ENCODE data around the gene SMAD3. TPM values are rescaled to one million over a fixed set of nuclear protein-coding genes. Genes with fewer than 3 reads are reported as not detected.
A peak's percentile ranks its signal among the peaks of the same experiment; 100 is the strongest.
"Not testable (repeated sequence)": the region's sequence is repeated elsewhere in the genome, so short reads cannot be mapped to it uniquely, and the experiment has no call there.

SMAD3 gene
- total RNA-seq, 2 donors from 2014 or later: 13.5 to 47.4 TPM

- DNase-seq (ENCODE audit: low spot score) (no peak), ATAC-seq (no peak)
- Mint-ChIP-seq H3K36me3 (no peaks in the 10 kb centered on the region), H3K4me3 (no peak overlapping the region), H3K4me1 (ENCODE audit: low read depth in 2 of 2) (peaks cover 63 to 69% of the 10 kb centered on the region in 2 donors), H3K27ac (peak overlapping the region; percentile 27 to 66), H3K27me3 (no peaks in the 10 kb centered on the region), H3K9me3 (no peaks in the 10 kb centered on the region)
Measured at GRCh38 chr15:67072442-67072841, 7.0 kb downstream of the SMAD3 start.

DNA sequence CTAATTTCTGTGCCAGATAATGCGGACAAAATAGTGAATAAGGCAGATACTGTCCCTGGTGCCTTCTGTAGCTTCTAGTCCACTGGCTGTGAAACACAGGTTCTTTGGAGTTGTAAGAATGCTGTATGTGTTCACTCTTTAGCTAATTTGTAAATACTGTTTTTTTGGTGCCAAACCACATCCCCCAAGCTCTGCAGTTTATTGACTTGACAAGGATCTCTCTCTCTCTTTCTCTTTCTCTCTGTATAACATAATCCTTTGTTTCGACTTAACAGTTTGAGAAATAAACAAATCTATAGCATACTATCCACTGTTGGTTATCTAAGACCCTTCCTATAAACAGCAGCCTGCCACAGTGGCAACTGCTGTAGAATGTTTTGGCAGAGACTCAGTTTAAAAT is 7.6 kb downstream of the SMAD3 start:
- H3K36me3 Mint-ChIP-seq: no peaks in the 10 kb centered on the region
- DNase-seq (ENCODE audit: low spot score): no peak
- peak overlapping the region; percentile 42 for H3K4me3 Mint-ChIP-seq
- ATAC-seq: peak in 1 of 2 donors; percentile 43
- no peaks in the 10 kb centered on the region for H3K9me3 Mint-ChIP-seq
- H3K27me3 Mint-ChIP-seq: no peaks in the 10 kb centered on the region
- peaks cover 63 to 68% of the 10 kb centered on the region in 2 donors for H3K4me1 Mint-ChIP-seq (ENCODE audit: low read depth in 2 of 2)
- H3K27ac Mint-ChIP-seq: peak overlapping the region; percentile 27 to 66

DNA sequence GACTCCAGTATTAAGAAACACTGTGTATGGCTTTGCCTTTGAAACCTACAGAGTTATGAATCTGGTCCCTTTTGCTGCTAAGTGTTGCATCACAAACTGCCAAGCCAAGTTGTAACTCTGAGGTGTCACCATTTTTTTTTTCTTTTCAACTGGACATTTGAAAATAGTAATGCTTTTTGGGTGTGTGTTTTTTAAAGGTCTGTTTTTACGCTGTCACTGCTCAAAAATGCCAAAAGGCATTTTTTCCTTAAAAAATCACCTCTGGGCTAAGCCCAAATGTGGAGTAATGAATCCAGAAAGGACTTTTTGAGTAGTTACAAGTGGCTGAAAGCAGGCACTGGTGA is 9.5 kb downstream of the SMAD3 start:
- Mint-ChIP-seq H3K27me3 (no peaks in the 10 kb centered on the region), H3K36me3 (no peaks in the 10 kb centered on the region), H3K4me1 (ENCODE audit: low read depth in 2 of 2) (peaks cover 55 to 59% of the 10 kb centered on the region in 2 donors), H3K4me3 (peak overlapping the region; percentile 81), H3K27ac (peak overlapping the region; percentile 75 to 87), H3K9me3 (no peaks in the 10 kb centered on the region)
- peak; percentile 60 to 86 for ATAC-seq
- no peak for DNase-seq (ENCODE audit: low spot score)

DNA sequence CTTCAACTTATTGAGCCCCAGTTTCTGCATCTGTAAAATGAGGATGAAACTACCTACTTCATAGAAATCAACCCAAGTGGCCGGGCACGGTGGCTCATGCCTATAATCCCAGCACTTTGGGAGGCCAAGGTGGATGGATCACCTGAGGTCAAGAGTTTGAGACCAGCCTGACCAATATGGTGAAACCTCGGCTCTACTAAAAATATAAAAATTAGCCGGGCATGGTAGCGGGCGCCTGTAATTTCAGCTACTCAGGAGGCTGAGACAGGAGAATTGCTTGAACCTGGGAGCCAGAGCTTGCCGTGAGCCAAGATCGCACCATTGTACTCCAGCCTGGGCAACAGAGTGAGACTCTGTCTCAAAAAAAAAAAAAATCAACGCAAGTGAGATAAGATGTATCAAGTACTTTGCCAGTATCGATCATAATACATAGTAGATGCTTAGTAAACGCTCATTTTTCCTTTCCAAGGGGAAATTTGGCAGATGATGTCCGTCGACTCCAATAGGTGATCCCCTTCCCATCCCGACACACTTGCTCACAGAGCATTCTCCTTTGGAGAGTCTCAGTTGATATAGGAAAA is 10.2 kb downstream of the SMAD3 start:
- H3K4me1 Mint-ChIP-seq (ENCODE audit: low read depth in 2 of 2): peaks cover 58 to 62% of the 10 kb centered on the region in 2 donors
- H3K27ac Mint-ChIP-seq: peak overlapping the region in 1 of 2 donors; percentile 87
- ATAC-seq; H3K4me3 Mint-ChIP-seq; H3K36me3 Mint-ChIP-seq; H3K9me3 Mint-ChIP-seq; H3K27me3 Mint-ChIP-seq; DNase-seq (ENCODE audit: low spot score): not testable (repeated sequence)

GRCh38 chr15:67076147-67076843 is 10.9 kb downstream of the SMAD3 start:
- peaks cover 61 to 62% of the 10 kb centered on the region in 2 donors for H3K4me1 Mint-ChIP-seq (ENCODE audit: low read depth in 2 of 2)
- no peak overlapping the region for H3K27ac Mint-ChIP-seq
- H3K4me3 Mint-ChIP-seq: no peak overlapping the region
- H3K36me3 Mint-ChIP-seq: no peaks in the 10 kb centered on the region
- ATAC-seq (no peak), DNase-seq (ENCODE audit: low spot score) (no peak)
- H3K9me3 Mint-ChIP-seq: no peaks in the 10 kb centered on the region
- no peaks in the 10 kb centered on the region for H3K27me3 Mint-ChIP-seq

DNA sequence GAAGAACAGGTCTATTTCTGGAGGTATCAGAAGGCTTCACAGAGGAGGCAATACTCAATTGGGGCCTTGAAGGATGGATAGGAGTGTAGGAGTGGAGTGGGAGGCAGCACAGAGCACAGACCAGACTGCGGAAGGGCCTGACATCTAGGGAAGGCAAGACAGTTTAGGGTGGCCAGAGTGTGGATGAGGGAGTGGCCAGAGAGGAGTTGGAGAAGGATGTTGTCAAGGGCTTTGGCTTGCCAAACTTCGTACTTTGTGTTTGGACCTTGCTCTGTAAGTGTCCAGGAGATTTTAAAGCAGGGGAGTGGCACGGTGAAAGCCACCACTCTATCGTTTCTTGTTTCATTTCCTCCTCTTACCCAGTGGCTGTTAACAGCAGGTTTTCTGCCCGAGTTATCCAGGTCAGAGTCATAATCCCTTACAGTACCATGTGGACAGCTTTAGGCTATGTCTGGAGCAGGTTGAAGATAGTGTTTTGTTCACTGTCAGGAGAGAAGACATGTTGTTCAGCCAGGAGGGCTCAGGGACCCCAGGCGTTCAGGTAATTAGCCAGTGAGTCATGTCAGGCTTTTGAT is 12.3 kb downstream of the SMAD3 start:
- Mint-ChIP-seq H3K27me3 (no peaks in the 10 kb centered on the region), H3K27ac (peak overlapping the region; percentile 27 to 38), H3K4me3 (no peak overlapping the region), H3K4me1 (ENCODE audit: low read depth in 2 of 2) (peaks cover 67 to 69% of the 10 kb centered on the region in 2 donors), H3K36me3 (no peaks in the 10 kb centered on the region), H3K9me3 (no peaks in the 10 kb centered on the region)
- no peak for DNase-seq (ENCODE audit: low spot score)
- no peak for ATAC-seq

GRCh38 chr15:67079361-67079760 is 14.0 kb downstream of the SMAD3 start:
- no peaks in the 10 kb centered on the region for H3K27me3 Mint-ChIP-seq
- H3K4me3 Mint-ChIP-seq: no peak overlapping the region
- peaks cover 69 to 72% of the 10 kb centered on the region in 2 donors for H3K4me1 Mint-ChIP-seq (ENCODE audit: low read depth in 2 of 2)
- H3K27ac Mint-ChIP-seq: peak overlapping the region in 1 of 2 donors; percentile 77
- DNase-seq (ENCODE audit: low spot score) (no peak), ATAC-seq (no peak)
- no peaks in the 10 kb centered on the region for H3K9me3 Mint-ChIP-seq
- no peaks in the 10 kb centered on the region for H3K36me3 Mint-ChIP-seq

DNA sequence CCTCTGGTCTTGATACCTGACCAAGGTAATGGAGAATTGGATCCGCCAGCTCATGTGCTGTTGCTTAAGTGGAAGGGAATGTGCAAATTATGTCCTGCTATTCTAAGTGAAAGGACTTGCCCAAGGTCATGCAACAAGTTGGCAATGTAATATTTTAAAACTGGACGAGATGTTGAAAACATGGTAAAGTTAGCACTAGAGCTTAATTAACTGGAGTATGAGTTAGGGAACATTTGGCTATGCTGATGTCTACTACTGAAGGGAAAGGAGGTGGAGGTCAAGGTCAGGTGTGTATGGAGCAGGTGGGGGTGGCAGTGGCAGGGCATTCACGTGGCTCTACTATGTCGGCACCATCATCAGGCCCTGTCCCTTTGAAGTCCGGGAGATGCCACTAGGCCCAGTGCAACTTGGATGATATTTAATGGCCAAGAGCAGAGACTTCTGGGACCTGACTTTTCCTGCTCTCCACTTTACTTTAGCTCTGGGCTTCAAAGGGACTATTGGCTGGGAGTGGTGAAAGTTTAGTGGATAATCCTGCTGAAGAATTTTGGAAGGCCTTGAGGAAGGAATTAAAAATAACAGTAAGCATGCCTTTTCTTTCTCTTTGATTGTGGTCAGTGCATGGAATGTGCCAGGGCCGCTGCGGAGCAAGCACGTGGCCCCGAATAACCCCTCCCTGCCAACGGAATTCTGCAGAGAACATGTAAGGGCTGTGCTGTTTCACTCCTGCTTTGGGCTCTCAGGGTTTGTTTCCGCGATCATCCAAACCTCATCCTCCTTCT is 14.9 kb downstream of the SMAD3 start:
- DNase-seq (ENCODE audit: low spot score) (no peak), ATAC-seq (no peak)
- Mint-ChIP-seq H3K4me1 (ENCODE audit: low read depth in 2 of 2) (peaks cover 69 to 72% of the 10 kb centered on the region in 2 donors), H3K9me3 (no peaks in the 10 kb centered on the region), H3K27me3 (no peaks in the 10 kb centered on the region), H3K4me3 (peak overlapping the region; percentile 45), H3K36me3 (no peaks in the 10 kb centered on the region), H3K27ac (peak overlapping the region in 1 of 2 donors; percentile 77)

DNA sequence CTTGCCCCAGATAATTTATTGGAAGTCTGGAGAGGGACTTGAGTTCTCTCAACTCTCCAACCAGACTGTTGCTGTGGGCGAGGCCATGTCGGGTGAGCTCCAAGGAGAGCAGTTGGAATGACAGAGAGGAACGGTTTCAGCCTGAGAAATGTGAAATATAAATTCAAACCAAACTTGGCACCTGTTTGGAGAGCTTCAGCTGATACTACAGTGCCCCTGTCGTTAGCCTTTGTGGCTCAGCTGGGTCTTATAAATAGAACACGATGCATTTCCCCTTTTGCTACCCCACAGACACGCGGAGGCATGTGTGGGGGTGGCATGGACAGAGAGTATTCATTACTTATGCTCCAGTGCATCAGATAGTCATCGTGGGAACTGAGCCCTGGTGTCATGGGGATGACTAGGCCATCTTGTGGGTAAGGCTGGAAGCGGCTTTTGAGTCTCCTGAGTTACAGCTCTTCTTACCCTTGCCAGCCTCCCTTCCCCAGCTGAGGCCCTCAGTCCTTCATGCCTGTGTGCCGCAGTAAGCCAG is 15.6 kb downstream of the SMAD3 start:
- peak in 1 of 2 donors; percentile 61 for ATAC-seq
- no peaks in the 10 kb centered on the region for H3K36me3 Mint-ChIP-seq
- no peaks in the 10 kb centered on the region for H3K27me3 Mint-ChIP-seq
- peak overlapping the region; percentile 77 to 78 for H3K27ac Mint-ChIP-seq
- H3K4me1 Mint-ChIP-seq (ENCODE audit: low read depth in 2 of 2): peaks cover 72 to 78% of the 10 kb centered on the region in 2 donors
- DNase-seq (ENCODE audit: low spot score): no peak
- no peaks in the 10 kb centered on the region for H3K9me3 Mint-ChIP-seq
- peak overlapping the region; percentile 45 for H3K4me3 Mint-ChIP-seq

DNA sequence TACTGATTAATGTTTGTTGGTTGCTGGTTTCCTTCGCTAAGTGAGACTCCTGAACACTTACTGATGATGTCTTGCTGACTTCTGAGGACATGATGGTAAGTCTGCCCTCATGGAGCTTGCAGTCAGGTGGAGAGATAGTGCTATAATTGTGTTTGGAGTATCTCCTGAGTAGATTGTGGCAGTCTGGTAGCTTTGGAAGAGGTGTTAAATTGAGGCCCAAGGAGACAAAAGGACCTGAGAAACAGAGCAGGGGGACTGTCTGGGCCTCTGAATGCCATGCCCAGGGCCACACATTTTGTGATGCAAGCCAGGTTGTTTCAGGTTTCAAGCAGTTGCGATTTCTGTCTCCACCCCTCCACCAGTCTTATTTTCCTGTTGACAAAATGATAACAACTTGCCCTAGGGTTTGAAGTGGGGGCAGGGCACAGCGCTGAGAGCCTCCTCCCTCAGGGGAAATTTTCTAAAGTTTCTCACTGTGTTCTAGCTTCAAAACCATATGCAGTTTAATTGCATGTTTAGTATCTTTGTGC is 16.7 kb downstream of the SMAD3 start:
- H3K36me3 Mint-ChIP-seq: peaks cover 4% of the 10 kb centered on the region
- ATAC-seq (no peak), DNase-seq (ENCODE audit: low spot score) (no peak)
- peaks cover 0 to 2% of the 10 kb centered on the region in 2 donors for H3K27me3 Mint-ChIP-seq
- H3K27ac Mint-ChIP-seq: peak overlapping the region; percentile 77 to 78
- no peaks in the 10 kb centered on the region for H3K9me3 Mint-ChIP-seq
- H3K4me1 Mint-ChIP-seq (ENCODE audit: low read depth in 2 of 2): peaks cover 78 to 87% of the 10 kb centered on the region in 2 donors
- H3K4me3 Mint-ChIP-seq: peak overlapping the region; percentile 83

DNA sequence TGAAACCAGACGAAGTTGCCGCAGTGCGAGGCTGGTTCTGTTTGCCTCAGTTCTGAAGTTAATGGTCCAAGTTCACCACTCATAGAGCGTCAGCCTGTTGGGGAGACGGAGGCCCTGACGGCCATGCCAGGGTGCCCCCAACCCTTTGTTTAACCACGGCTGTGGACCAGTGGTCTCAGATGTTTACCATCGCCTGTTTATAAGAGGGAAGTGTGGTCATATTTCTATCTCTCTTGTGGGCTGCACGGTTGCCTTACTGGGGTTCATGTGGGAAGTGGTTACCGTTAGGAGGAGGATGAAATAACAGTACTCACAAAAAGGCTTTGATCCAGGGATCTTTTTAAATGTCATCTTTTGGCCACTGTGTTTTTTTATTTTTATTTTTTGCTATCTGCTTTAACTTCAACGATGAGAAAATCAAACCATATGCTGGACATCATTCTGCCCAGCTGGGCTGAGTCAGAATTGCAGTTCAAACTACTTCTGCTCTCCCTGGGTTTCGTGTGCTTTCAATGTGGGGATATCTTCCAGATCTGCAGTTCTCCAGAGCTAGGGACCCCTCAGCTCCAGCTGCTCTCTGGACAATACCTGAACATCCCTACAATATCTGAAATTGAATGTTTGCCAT is 17.8 kb downstream of the SMAD3 start:
- Mint-ChIP-seq H3K4me1 (ENCODE audit: low read depth in 2 of 2) (peaks cover 80 to 90% of the 10 kb centered on the region in 2 donors), H3K27ac (peak overlapping the region; percentile 77 to 78), H3K27me3 (peaks cover 0 to 2% of the 10 kb centered on the region in 2 donors), H3K9me3 (no peaks in the 10 kb centered on the region), H3K36me3 (peaks cover 4% of the 10 kb centered on the region), H3K4me3 (peak overlapping the region; percentile 83)
- DNase-seq (ENCODE audit: low spot score) (no peak), ATAC-seq (no peak)

GRCh38 chr15:67084561-67084960 is 19.2 kb downstream of the SMAD3 start:
- peaks cover 4% of the 10 kb centered on the region for H3K36me3 Mint-ChIP-seq
- no peak for ATAC-seq
- H3K4me3 Mint-ChIP-seq: peak overlapping the region; percentile 83
- H3K9me3 Mint-ChIP-seq: no peaks in the 10 kb centered on the region
- H3K27ac Mint-ChIP-seq: peak overlapping the region; percentile 77 to 78
- H3K27me3 Mint-ChIP-seq: peaks cover 0 to 2% of the 10 kb centered on the region in 2 donors
- H3K4me1 Mint-ChIP-seq (ENCODE audit: low read depth in 2 of 2): peaks cover 87 to 99% of the 10 kb centered on the region in 2 donors
- DNase-seq (ENCODE audit: low spot score): no peak
